GM12891 (cell line): ENCODE data around the gene MAGI1.

Experiments used
- DNase-seq: peaks from one replicate; pipeline ENCODE4 v3.0.0; 2011; ENCODE audit warnings: low spot score; ENCODE audit not compliant: insufficient read length
- FAIRE-seq: peaks from 2 replicates; lab custom pipeline; 2011; peaks lifted over from hg19 to GRCh38; lab: Jason Lieb, UNC
- PAX5 ChIP-seq: IDR thresholded peaks from 2 replicates; pipeline ENCODE4 v1.6.1; 2011; ENCODE audit warnings: low read length, moderate library complexity, mild to moderate bottlenecking; ENCODE audit not compliant: insufficient read depth, severe bottlenecking
- POLR2A ChIP-seq: IDR thresholded peaks from 2 replicates; pipeline ENCODE4 v1.6.1; 2011; ENCODE audit warnings: low read depth, low read length, control low read depth
- POLR2AphosphoS5 ChIP-seq: IDR thresholded peaks from 2 replicates; pipeline ENCODE4 v1.6.1; 2011; ENCODE audit warnings: low read depth, low read length, control low read depth
- POU2F2 ChIP-seq: IDR thresholded peaks from 2 replicates; pipeline ENCODE4 v1.6.1; 2011; ENCODE audit warnings: low read depth, mild to moderate bottlenecking, control low read depth, low read length, moderate library complexity
- SPI1 ChIP-seq: IDR thresholded peaks from 2 replicates; pipeline ENCODE4 v1.6.1; 2011; ENCODE audit warnings: low read depth, low read length, control low read depth
- TAF1 ChIP-seq: IDR thresholded peaks from 2 replicates; pipeline ENCODE4 v1.6.1; 2011; ENCODE audit warnings: low read depth, low read length, control low read depth

Gene MAGI1

GRCh38 chr3:65752636-65753035 is 286.1 kb downstream of the MAGI1 start:
- no peak for DNase-seq
- TF ChIP-seq POLR2A: no peak
- no peak for TF ChIP-seq TAF1
- no peak for TF ChIP-seq POLR2AphosphoS5
- TF ChIP-seq PAX5: no peak
- no peak for FAIRE-seq

- TF ChIP-seq POU2F2 (no peak), PAX5 (no peak), SPI1 (no peak), POLR2AphosphoS5 (no peak), TAF1 (no peak), POLR2A (no peak)
- no peak for DNase-seq
- FAIRE-seq: no peak
Observed at GRCh38 chr3:65751123-65751700, 287.5 kb downstream of the MAGI1 start.

GRCh38 chr3:65749066-65749465 is 289.7 kb downstream of the MAGI1 start:
- DNase-seq (no peak), FAIRE-seq (no peak)
- TF ChIP-seq POU2F2: no peak
- no peak for TF ChIP-seq POLR2AphosphoS5
- TF ChIP-seq SPI1: no peak
- TF ChIP-seq PAX5: no peak
- no peak for TF ChIP-seq POLR2A
- TF ChIP-seq TAF1: no peak

GRCh38 chr3:65748326-65748725 is 290.4 kb downstream of the MAGI1 start:
- DNase-seq: no peak

GRCh38 chr3:65746848-65747247 is 291.9 kb downstream of the MAGI1 start:
- FAIRE-seq: no peak
- TF ChIP-seq TAF1: no peak
- TF ChIP-seq SPI1: no peak
- no peak for TF ChIP-seq POLR2A
- no peak for TF ChIP-seq POLR2AphosphoS5
- DNase-seq: no peak

More at GRCh38 chr3:65748326-65748725, 290.4 kb downstream of the MAGI1 start:
- no peak for TF ChIP-seq POU2F2
- no peak for TF ChIP-seq TAF1
- no peak for TF ChIP-seq SPI1
- no peak for TF ChIP-seq POLR2AphosphoS5
- TF ChIP-seq PAX5: no peak
- TF ChIP-seq POLR2A: no peak
- FAIRE-seq: no peak

GRCh38 chr3:65745306-65745705 is 293.4 kb downstream of the MAGI1 start:
- TF ChIP-seq PAX5 (no peak), POLR2A (no peak), POU2F2 (no peak), SPI1 (no peak), TAF1 (no peak), POLR2AphosphoS5 (no peak)
- DNase-seq (no peak), FAIRE-seq (no peak)

- TF ChIP-seq PAX5 (no peak), POLR2AphosphoS5 (no peak), SPI1 (no peak), POU2F2 (no peak), TAF1 (no peak), POLR2A (no peak)
- DNase-seq (no peak), FAIRE-seq (no peak)
Observed at GRCh38 chr3:65742914-65743313, 295.8 kb downstream of the MAGI1 start.

GRCh38 chr3:65741540-65741939 is 297.2 kb downstream of the MAGI1 start:
- FAIRE-seq (no peak), DNase-seq (no peak)
- no peak for TF ChIP-seq POLR2A
- no peak for TF ChIP-seq POLR2AphosphoS5
- no peak for TF ChIP-seq TAF1
- TF ChIP-seq SPI1: no peak
- no peak for TF ChIP-seq PAX5
- no peak for TF ChIP-seq POU2F2

GRCh38 chr3:65739901-65740541 is 298.7 kb downstream of the MAGI1 start:
- no peak for TF ChIP-seq TAF1
- no peak for TF ChIP-seq POLR2A
- TF ChIP-seq POU2F2: no peak
- DNase-seq (no peak), FAIRE-seq (no peak)

GRCh38 chr3:65734792-65735191 is 303.9 kb downstream of the MAGI1 start:
- TF ChIP-seq TAF1 (no peak), POLR2A (no peak), PAX5 (no peak), SPI1 (no peak), POU2F2 (no peak), POLR2AphosphoS5 (no peak)
- FAIRE-seq (no peak), DNase-seq (no peak)

GRCh38 chr3:65734382-65734781 is 304.3 kb downstream of the MAGI1 start:
- no peak for DNase-seq
- TF ChIP-seq TAF1: no peak

More at GRCh38 chr3:65734382-65734781, 304.3 kb downstream of the MAGI1 start:
- FAIRE-seq: no peak
